ENCODE results near the gene LGI1.

LGI1 gene

GRCh38 chr10:93775356-93775755 lies 17.6 kb downstream of the LGI1 start:
- Histone ChIP-seq H3K9me2 (replicated peaks; ENCODE audit: control insufficient read depth, low read length) (no peaks in the 10 kb centered on the region), H3K4me3 (ENCODE audit: low read length) (no peak overlapping the region), H3K27ac (ENCODE audit: low read depth, low read length) (no peak overlapping the region), H4K20me1 (ENCODE audit: control insufficient read depth, insufficient read depth, low read depth, low read length) (no peaks in the 10 kb centered on the region), H3K79me2 (ENCODE audit: control insufficient read depth, low read length) (no peaks in the 10 kb centered on the region), H3F3A (ENCODE audit: control insufficient read depth, insufficient read depth) (no peaks in the 10 kb centered on the region), H3K4me2 (ENCODE audit: low read length) (no peak overlapping the region), H3K27me3 (ENCODE audit: control insufficient read depth, low read length) (peaks cover 16% of the 10 kb centered on the region), H3K4me1 (ENCODE audit: control insufficient read depth, low read length) (no peaks in the 10 kb centered on the region), H3K36me3 (ENCODE audit: control insufficient read depth, low read length) (no peaks in the 10 kb centered on the region), H3K9me3 (ENCODE audit: control insufficient read depth, insufficient read depth, low read length) (no peaks in the 10 kb centered on the region)
- TF ChIP-seq EZH2phosphoT487 (IDR thresholded peaks at IDR 0.05; ENCODE audit: borderline replicate concordance, low read length) (no peak), CTCF (IDR thresholded peaks at IDR 0.05; ENCODE audit: low read depth, low read length, poor library complexity, severe bottlenecking) (no peak)

GRCh38 chr10:93777092-93777491 lies 19.4 kb downstream of the LGI1 start:
- Histone ChIP-seq H3K4me3 (ENCODE audit: low read length) (no peak overlapping the region), H3K27ac (ENCODE audit: low read depth, low read length) (no peak overlapping the region), H3K36me3 (ENCODE audit: control insufficient read depth, low read length) (no peaks in the 10 kb centered on the region), H3K27me3 (ENCODE audit: control insufficient read depth, low read length) (peaks cover 16% of the 10 kb centered on the region), H3K9me2 (replicated peaks; ENCODE audit: control insufficient read depth, low read length) (no peaks in the 10 kb centered on the region), H3K4me2 (ENCODE audit: low read length) (no peak overlapping the region), H3F3A (ENCODE audit: control insufficient read depth, insufficient read depth) (no peaks in the 10 kb centered on the region), H4K20me1 (ENCODE audit: control insufficient read depth, insufficient read depth, low read depth, low read length) (no peaks in the 10 kb centered on the region), H3K79me2 (ENCODE audit: control insufficient read depth, low read length) (no peaks in the 10 kb centered on the region), H3K4me1 (ENCODE audit: control insufficient read depth, low read length) (no peaks in the 10 kb centered on the region), H3K9me3 (ENCODE audit: control insufficient read depth, insufficient read depth, low read length) (no peaks in the 10 kb centered on the region)
- TF ChIP-seq CTCF (IDR thresholded peaks at IDR 0.05; ENCODE audit: low read depth, low read length, poor library complexity, severe bottlenecking) (no peak), EZH2phosphoT487 (IDR thresholded peaks at IDR 0.05; ENCODE audit: borderline replicate concordance, low read length) (no peak)

GRCh38 chr10:93784059-93784458 lies 26.3 kb downstream of the LGI1 start:
- Histone ChIP-seq H3K27ac (ENCODE audit: low read depth, low read length) (no peak overlapping the region), H3K36me3 (ENCODE audit: control insufficient read depth, low read length) (no peaks in the 10 kb centered on the region)
- TF ChIP-seq EZH2phosphoT487 (IDR thresholded peaks at IDR 0.05; ENCODE audit: borderline replicate concordance, low read length) (no peak), CTCF (IDR thresholded peaks at IDR 0.05; ENCODE audit: low read depth, low read length, poor library complexity, severe bottlenecking) (no peak)

More at GRCh38 chr10:93784059-93784458, 26.3 kb downstream of the LGI1 start:
- Histone ChIP-seq H3K4me3 (ENCODE audit: low read length) (no peak overlapping the region), H3F3A (ENCODE audit: control insufficient read depth, insufficient read depth) (no peaks in the 10 kb centered on the region), H3K9me2 (replicated peaks; ENCODE audit: control insufficient read depth, low read length) (no peaks in the 10 kb centered on the region), H3K79me2 (ENCODE audit: control insufficient read depth, low read length) (no peaks in the 10 kb centered on the region), H4K20me1 (ENCODE audit: control insufficient read depth, insufficient read depth, low read depth, low read length) (no peaks in the 10 kb centered on the region), H3K4me1 (ENCODE audit: control insufficient read depth, low read length) (no peaks in the 10 kb centered on the region), H3K27me3 (ENCODE audit: control insufficient read depth, low read length) (peaks cover 2% of the 10 kb centered on the region; the same call in 1 of the 2 replicates), H3K4me2 (ENCODE audit: low read length) (no peak overlapping the region), H3K9me3 (ENCODE audit: control insufficient read depth, insufficient read depth, low read length) (no peaks in the 10 kb centered on the region)

Measured in DOHH2 (cell line).